Measurements from ENCODE around the gene RRP1B. TPM values are rescaled to one million over a fixed set of nuclear protein-coding genes. Genes with fewer than 3 reads are reported as not detected.
"Not testable (repeated sequence)": the region's sequence is repeated elsewhere in the genome, so short reads cannot be mapped to it uniquely, and the experiment has no call there.

Gene RRP1B
- total RNA-seq, 2 experiments from 2014 or later = 105 to 106 TPM

DNA sequence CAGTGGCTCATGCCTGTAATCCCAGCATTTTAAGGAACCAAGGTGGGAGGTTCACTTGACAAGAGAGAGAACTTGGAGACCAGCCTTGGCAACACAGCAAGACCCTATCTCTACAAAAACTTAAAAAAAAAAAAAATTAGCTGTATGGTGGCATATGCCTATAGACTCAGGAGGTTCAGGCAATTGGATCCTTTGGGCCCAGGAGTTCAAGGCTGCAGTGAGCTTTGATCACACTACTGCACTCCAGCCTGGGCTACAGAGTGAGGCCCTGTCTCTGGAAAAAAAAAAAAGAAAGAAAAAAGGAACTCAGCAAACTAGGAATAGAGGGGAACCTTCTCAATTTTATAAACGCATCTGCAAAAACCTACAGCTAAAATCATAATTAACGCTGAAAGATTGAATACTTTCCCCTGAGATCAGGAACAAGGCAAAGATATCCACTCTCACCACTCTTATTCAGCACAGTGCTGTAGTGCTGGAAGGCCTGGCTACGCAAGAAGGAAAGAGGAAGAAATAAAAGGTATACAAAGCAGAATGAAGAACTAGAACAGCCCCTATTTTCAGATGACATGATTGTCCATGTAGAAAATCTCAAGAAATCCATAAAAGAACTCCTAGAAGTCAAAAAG, 21.7 kb upstream of the RRP1B start:
- CTCF ChIA-PET = no interaction called here
- POLR2A ChIA-PET = no interaction called here

DNA sequence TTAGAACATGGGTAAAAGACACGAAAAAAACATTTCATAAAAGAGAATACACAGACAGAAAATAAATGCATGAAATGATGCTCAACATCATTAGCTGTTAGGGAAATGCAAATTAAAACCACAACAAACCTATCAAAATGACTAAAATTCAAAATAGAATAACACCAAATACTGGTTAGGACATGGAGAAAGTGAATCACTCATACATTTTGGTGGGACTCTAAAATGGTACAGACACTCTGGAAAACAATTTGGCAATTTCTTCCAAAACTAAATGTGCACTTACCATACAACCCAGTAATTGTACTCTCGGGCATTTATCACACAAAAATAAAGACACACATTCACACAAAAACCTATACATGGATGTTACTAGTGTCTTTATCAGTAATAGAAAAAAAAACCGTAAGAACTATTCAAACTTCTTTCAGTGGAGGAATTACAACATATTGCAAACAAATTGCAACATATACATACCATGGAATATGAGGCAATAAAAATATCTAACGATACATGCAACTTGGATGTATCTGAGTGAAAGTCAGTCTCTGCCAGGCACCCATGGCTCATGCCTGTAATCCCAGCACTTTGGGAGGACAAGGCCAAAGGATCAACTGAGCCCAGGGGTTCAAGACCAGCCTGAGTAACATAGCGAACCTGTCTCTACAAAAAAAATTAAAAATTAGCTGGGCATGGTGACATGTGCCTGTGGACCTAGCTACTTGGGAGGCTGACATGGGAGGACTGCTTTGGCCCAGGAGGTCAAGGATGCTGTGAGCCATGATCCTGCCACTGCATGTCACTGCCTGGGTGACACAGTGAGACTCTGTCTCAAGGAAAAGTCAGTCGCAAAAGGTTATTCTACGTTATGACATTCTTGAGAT, 19.6 kb upstream of the RRP1B start:
- ChIA-PET CTCF (interaction anchor here (0.6 kb wide), 1 partner anchor 713 kb away, joined by 6 read pairs; no protein-coding TSS in a partner anchor), POLR2A (interaction anchor here (0.6 kb wide), 1 partner anchor 33 kb away, joined by 7 read pairs; no protein-coding TSS in a partner anchor)

DNA sequence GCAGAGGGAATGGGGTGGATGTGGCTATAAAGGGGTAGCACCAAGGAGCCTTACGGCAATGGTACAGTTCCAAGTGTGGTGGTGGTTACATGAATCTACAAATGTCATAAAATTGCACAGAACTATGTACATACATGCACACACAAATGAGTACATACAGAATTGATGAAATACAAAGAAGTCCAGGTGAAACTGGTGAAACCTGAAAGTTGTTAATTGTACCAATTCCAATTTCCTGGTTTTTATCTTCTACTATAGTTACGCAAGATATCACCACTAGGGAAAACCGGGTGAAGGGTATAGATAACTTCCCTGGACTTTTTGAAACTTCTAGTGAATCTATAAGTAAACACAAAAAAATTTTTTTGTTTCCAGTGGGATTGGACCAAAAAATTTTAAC, 19.0 kb upstream of the RRP1B start:
- POLR2A ChIA-PET = interaction anchor here (0.6 kb wide), 1 partner anchor 34 kb away, joined by 7 read pairs; no protein-coding TSS in a partner anchor
- CTCF ChIA-PET = no interaction called here

DNA sequence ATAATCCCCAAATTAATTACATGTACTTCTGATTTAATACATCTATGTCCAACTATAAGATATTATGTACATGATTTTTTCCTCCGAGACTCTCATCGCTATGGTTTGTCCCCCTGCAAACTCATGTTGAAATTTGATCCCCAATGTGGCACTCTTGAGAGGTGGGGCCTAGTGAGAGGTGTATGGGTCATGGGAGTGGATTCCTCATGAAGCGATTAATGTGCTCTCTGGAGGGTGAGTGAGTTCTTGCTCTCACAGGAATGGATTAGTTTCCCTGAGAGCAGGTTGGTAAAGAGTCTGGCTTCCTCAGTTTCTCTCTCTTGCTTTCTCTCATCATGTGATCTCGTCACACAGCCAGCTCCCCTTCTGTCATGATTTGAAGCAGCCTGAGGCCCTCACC, 16.2 kb upstream of the RRP1B start:
- ChIA-PET CTCF (no interaction called here), POLR2A (no interaction called here)

DNA sequence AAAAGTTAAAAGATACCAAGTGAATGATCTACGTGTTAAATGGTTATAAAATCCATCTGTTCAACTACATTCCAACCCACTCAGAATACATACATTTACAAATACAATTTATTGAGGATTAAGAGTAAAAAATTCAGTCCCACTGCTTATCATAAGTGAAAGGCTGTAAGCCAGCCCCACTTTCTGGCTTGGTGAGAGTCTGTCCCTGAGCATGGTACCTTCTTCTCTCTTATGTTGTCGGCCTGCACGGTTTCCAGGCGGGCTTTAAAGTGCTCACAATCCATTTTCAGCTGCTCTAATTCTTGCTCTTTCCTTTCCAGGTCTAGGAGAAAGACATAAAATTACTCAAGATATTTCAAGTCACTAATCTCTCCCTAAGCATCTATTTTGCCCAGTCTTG, 15.3 kb upstream of the RRP1B start:
- ChIA-PET POLR2A (no interaction called here), CTCF (no interaction called here)

DNA sequence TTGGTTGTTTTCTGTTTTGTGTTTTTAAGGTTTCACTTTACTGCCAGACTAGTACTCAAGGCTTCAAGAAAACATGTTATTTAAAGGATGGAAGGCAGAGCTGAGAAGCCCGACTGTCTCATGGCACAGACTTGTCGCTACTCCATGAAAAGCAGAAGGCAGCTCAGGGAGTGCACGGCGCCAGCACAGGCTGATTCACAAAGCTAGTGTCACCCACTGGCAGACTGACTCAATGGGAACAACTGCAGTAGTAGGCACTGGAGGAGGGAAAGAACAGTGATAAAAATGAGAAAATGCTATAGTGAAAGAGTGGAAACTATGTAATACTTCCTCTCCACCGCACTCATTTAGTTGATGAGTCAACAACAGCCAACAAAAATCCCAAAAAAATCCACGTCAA, 14.8 kb upstream of the RRP1B start:
- ChIA-PET CTCF (no interaction called here), POLR2A (no interaction called here)

DNA sequence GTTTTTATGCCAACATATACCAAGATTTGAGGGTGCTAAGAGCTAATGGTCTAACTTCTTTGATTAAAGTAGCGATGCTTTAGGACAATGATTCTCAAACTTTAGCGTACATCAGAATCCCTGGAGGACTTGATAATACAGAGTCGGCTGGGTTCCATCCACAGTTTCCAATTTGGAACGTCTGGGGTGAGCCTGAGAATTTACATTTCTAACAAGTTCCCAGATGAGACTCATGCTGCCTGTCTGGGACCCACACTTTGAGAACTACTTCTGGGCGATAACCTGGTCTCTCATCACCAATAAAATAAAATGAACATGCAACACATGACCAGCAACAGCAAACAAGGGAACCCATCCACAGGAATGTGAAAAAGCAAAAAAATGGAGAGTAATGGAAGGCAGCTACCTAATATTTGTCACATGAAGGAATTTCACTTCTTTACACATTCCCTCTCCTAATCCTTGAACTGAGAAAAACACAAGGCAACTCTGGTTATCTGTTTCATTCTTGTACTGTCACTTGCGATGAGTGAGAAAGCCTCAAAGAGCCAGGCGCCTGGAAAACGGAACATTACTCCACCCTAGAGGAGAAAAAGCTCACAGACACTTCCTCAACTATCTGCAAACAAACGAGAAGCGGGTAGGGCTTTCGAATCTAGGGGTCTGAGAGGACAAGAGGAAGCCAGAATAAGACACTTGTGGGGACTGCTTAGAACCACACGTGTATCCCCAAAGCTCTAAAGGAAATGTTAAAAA, 14.0 kb upstream of the RRP1B start:
- CTCF ChIA-PET = interaction anchor here (0.6 to 1.2 kb wide), 5 partner anchors 11 to 452 kb away, joined by 3 to 4 read pairs (median 3); no protein-coding TSS in a partner anchor
- POLR2A ChIA-PET = no interaction called here

DNA sequence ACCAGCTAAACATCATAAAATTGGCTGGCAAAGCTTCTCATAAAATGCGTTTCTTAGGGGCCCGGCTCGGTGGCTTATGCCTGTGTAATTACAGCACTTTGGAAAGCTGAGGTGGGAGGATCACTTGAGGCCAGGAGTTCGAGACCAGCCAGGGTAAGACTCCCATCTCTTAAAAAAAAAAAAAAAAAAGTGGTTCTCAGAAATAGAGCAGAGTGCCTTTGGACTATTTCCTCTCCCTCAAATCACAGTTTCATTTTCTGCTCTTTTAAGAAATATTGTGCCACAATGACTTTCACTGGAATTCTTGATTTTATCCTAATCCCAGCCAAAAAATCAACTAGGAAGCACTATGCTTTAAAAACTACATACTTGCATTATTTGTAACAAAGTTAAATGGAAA, 13.4 kb upstream of the RRP1B start:
- ChIA-PET POLR2A (no interaction called here), CTCF (interaction anchor here (0.6 to 1.2 kb wide), 6 partner anchors 11 to 453 kb away, joined by 3 to 4 read pairs (median 3); no protein-coding TSS in a partner anchor)

DNA sequence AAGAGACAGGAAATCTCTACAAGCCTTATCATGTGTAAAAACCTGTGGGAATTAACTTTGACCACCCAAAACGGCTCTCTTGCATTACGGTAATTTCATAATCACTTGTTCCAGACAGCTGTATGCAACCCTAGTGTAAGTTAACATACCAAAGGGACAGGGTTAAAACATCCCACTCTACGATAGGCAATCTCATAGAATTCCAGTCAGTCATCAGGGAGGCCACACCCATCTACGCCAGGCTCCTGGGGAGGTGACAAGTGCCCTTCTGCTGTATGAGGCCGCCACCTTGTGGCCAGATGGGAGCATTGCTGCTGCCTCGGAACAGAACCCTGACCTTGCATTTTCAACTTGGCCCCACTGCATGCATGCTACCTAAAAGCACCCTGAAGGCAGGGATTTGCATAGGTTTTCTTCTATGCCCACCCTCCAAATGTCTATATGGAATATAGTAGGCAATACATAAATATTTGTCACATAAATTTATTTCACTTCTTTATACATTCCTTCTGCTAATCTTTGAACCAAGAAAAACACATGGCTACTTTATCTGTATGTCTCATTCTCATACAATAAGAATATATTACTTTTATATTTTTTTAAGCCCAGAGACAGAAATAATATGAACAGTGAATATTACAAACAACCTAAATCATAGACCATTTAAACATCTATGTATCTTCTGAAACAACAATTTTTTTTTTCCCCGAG, 12.7 kb upstream of the RRP1B start:
- ChIA-PET CTCF (interaction anchor here (0.7 to 1.2 kb wide), 3 partner anchors 10 to 32 kb away, joined by 3 read pairs; no protein-coding TSS in a partner anchor), POLR2A (no interaction called here)

DNA sequence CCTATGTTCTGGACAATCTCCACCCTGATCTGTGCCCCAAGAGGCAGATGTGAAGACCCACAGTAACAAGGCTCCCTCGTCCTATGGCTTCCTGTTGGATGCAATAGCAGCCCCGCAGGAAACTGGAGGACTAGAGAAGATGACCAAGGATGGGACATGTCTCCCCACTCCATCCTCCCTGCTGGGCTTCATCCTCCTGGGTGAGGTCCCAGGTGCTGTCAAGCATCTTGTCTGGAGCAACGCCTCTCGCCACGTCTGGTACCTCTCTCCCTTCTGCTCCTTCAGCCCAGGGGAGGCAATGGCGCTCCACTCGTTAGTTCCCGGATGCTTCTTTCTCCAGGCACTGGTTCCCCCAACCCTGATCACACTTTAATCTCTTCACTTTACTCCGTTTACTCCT, 11.2 kb upstream of the RRP1B start:
- CTCF ChIA-PET = no interaction called here
- POLR2A ChIA-PET = no interaction called here

DNA sequence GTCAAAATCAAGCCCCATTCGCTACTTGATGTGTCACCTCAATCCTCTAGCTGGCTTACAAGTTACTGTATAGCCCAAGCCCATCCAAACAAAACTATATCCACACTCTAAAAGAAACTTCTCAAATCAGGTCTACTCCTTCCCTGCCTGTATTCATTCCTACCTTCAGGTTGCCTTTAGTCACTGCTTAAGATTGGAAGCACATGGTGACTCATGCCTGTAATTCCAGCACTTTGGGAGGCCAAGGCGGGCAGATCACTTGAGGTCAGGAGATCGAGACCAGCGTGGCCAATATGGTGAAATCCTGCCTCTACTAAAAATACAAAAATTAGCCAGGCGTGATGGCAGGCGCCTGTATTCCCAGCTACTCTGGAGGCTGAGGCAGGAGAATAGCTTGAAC, 7.4 kb upstream of the RRP1B start:
- POLR2A ChIA-PET, CTCF ChIA-PET: not testable (repeated sequence)

DNA sequence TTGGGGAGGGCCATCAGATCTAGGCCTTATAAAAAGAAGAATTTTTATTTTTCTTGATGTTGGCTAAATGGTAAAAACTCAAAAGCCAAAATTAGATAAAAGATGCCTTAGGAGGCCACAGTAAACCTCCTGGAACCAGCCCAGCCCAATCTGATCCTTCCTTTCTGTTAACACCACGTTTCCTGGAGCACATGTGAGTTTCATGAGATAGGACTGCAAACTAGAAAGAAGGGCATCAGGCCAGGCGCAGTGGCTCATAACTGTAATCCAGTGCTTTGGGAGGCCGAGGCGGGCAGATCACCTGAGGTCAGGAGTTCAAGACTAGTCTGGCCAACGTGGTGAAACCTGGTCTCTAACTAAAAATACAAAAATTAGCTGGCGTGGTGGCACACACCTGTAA, 6.7 kb upstream of the RRP1B start:
- ChIA-PET POLR2A (no interaction called here), CTCF (no interaction called here)

DNA sequence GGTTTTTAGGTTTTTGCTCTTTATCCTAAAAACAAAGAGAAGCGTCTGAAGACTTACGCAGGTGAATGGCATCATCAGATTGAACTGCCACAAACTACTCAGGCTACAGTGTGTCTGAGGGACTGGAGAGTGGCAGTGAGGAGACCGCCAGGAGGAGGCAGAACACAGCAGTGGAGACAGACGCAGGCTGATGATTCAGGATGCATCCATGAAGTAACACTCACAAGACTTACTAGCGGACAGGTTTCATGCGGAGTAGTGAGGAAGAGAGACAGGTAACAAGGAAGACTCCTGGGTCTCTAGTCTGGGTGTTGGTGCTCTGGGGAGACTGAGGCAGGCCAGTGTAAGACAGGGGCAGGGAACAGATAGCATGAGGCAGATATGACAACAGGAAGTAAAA, 5.7 kb upstream of the RRP1B start:
- CTCF ChIA-PET = no interaction called here
- POLR2A ChIA-PET = no interaction called here

DNA sequence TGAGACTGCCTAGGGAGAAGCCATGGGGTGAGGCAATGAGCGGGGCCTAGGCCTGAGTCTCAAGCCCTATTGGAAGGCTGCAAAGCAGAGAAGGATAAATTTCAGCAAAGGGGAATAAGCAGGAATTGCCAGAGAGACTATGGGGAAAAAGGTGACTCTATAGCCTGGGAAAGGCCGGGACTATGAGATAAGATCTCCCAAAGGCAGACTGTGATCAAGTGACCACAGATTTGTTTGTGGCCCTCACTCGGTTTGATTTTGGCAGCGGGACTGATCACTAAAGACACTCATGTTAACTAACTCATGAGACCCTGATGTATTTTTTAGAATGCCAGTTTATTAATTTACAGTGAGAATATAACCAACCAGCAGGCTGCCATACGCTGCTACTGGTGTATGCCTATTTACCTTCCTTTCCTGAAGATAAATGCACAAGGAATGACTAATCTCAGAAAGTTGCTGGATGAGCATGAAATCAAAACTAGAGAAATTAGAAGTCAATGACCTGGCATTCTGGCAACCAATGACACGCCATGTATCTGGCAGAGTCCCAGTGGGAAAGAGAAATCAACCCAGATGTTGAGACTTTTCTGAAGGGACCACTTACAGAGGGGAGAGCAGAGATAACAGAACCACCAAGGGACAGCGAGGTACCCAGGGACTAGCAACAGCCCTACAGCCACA, 4.4 kb upstream of the RRP1B start:
- CTCF ChIA-PET = no interaction called here
- POLR2A ChIA-PET = no interaction called here

DNA sequence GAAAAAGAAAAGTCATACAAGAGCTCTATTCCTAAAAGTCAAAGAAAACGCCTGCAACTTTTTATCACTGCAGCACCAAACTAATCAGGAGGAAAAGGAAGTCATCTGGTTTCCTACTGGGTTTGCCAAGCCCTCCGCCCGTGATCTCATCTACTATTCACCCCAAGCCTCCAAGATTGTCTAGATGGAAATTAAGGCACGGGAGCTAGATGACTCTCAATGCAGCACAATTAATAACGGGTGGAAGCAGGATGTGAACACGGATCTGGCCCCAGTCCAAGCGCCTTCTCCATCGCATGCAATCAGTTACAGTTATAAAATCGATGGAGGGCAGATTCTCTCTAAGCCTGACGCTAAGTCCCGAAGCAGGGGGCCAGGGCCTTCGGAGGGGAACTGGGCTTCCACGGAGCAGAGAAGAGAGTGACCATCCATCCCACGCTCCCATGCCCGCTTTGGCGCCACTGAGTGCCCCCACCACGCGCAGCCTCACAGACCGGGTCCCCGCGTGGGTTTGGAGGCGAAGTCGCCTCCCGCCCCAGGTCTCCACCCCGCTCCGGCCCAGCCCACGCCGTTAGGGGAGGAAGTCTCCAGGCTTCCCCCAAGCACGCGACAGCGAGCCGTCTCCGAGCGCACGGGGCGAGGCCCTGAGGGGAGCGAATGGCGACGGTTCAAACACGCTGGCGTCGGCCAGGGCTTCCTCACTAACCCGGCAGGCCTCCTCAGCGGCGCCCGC, 1.8 kb upstream of the RRP1B start:
- CTCF ChIA-PET = no interaction called here

DNA sequence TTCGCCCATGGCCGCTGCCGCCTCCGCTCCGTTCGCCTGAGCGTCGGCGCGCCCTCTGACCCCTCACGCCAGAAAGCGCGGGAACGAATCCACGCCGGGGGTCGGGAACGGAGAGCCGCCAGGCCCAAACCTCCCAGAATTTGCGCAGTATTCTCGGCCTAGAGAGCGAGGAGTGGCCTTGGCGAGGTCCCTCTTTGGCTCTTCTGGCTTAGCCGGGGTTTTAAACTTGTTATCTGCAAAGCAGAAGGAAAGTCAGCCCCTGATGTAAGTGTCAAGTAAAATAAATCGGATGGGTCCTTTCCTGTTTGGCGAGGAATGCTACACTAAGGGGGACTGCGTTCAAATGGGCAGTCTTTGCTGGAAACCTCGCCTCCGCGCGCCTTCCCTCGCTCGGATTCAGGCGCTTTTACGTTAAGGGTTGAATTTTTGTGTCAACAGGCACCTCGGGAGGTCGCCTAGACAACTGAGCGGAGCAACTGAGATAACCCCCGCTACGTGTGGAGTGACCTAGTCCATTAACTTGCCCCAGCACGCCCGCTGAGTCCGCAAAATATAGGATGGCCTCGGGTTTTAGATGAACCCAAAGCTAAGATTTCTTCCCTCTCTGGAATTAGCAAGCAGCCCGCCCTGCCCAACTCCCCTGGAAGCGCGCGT, 1.1 kb upstream of the RRP1B start:
- ChIA-PET POLR2A (no interaction called here), CTCF (interaction anchor here (0.6 kb wide), 2 partner anchors 35 to 49 kb away, joined by 3 read pairs; no protein-coding TSS in a partner anchor)

More for the DNA sequence above, 1.8 kb upstream of the RRP1B start:
- POLR2A ChIA-PET = no interaction called here

DNA sequence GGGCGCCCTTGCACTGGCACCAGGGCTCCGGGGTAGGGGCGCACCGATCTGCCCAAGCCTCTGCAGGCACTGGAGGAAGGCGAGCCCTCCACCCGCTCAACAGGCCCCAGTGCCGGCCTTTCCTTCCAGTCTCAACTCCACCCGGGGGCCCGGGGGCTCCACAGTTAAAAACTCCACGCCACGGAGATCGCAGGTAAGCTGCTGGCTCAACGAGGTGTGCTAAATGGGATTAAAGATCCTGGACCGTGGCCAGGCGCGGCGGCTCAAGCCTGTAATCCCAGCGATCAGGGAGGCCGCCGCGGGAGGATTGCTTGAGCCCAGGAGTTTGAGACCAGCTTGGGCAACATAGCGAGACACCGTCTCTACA, 608 bp upstream of the RRP1B start:
- CTCF ChIA-PET = interaction anchor here (0.6 to 0.8 kb wide), 4 partner anchors 13 to 640 kb away, joined by 3 to 4 read pairs (median 3); no protein-coding TSS in a partner anchor
- POLR2A ChIA-PET = no interaction called here

DNA sequence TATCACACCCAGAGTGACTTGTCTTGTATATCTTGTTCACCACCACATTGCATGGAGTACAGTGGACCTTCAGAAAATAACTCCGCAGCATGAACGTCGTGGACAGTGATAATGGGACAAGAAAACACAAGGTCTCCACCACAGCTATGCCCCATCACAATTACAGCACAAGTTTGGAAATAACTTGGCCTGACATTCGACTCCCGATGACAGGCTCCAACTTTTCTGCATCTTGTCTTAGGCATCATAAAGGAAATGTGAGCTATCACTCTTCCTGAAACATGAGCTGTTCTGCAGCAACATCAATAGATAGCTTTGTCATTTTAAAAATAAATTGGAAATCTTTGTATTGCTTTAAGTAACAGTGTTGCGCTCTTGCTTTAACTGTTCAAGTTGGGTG, 2.9 kb downstream of the RRP1B start:
- ChIA-PET POLR2A (no interaction called here), CTCF (interaction anchor here (0.6 to 1.2 kb wide), 2 partner anchors 128 to 643 kb away, joined by 3 read pairs; no protein-coding TSS in a partner anchor)
